SJCRH30 (cell line): Measurements from ENCODE around the gene TBC1D16. TPM values are rescaled to one million over a fixed set of nuclear protein-coding genes. Genes with fewer than 3 reads are reported as not detected.

Source experiments
- DNase-seq, 2 experiments: peaks; one replicate each; pipeline ENCODE4 v3.0.0-alpha.2; 2015 to 2020
- H3K27ac ChIP-seq: fragments of 250-450 bp; sonication (Bioruptor Pico); 2 replicates; pipeline ENCODE4 v1.5.1; 2020; ENCODE audit warnings: mild to moderate bottlenecking, moderate library complexity
- H3K27me3 ChIP-seq: fragments of 250-450 bp; sonication (Bioruptor Pico); 2 replicates; pipeline ENCODE4 v1.5.1; 2020; ENCODE audit warnings: mild to moderate bottlenecking, moderate library complexity
- H3K36me3 ChIP-seq: fragments of 250-450 bp; sonication (Bioruptor Pico); 2 replicates; pipeline ENCODE4 v1.5.1; 2020; ENCODE audit warnings: mild to moderate bottlenecking, moderate library complexity
- H3K4me1 ChIP-seq: fragments of 250-450 bp; sonication (Bioruptor Pico); 2 replicates; pipeline ENCODE4 v1.5.1; 2020; ENCODE audit warnings: mild to moderate bottlenecking, moderate library complexity
- H3K4me3 ChIP-seq: fragments of 250-450 bp; sonication (Bioruptor Pico); 2 replicates; pipeline ENCODE4 v1.5.1; 2020; ENCODE audit warnings: mild to moderate bottlenecking, moderate library complexity
- H3K9me3 ChIP-seq: fragments of 250-450 bp; sonication (Bioruptor Pico); replicated peaks from 2 replicates; pipeline ENCODE4 v1.5.1; 2020; ENCODE audit warnings: mild to moderate bottlenecking, moderate library complexity
- total RNA-seq: library from RNA; depleted of rRNA; stranded (reverse); fragments of >200 nt; shearing (Covaris generic); gene quantifications from 2 replicates; pipeline ENCODE4 v1.2.3, GENCODE V29; 2014

The TBC1D16 gene
- total RNA-seq, 1 experiment from 2014 or later: 61.6 TPM

DNA sequence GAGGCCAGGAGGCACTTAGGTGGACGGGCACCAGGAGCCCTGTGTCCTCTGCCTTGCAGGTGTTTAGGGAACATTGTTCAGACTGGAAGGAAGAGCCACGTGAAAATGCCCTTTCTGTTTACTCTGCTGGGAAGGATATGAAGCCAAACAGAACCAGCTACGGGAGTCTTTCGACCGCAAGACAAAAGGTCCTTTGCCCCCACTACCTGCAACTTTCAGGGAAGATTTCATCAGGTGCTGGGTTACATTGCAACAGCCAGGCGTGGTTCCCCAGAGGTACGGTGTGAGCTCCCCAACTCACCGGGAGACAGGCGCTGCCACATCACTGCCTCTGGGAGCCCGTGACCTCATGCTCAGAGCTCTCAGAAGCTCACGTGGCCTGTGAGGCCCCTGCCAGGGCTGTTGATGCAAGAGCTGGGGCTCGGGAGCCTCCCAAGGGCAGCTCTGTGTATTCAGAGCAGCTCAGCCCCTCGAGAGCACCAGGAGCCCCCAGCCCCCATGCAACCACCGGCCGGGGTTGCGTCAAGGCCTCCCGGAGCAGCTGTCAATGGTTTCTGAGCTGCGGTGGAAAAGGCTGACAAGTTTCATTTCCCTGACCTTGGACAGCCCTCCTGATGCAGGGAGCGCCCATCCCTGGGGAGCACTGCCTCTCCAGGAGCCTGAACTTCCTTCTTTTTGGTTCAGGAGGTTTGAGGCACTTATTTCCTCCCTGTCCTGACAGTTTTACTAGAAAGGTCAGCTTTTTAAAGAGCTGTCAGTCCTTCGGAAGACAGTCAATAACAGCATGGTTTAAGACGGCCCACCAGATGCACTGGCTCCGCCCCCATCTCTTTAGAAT, 42.1 kb downstream of the TBC1D16 start:
- DNase-seq: peak; percentile 91 to 92
- Histone ChIP-seq H3K27me3 (no peaks in the 10 kb centered on the region), H3K27ac (peak overlapping the region; percentile 10; the same call in 1 of the 2 replicates), H3K9me3 (no peaks in the 10 kb centered on the region), H3K4me3 (no peak overlapping the region), H3K4me1 (peaks cover 22% of the 10 kb centered on the region), H3K36me3 (no peaks in the 10 kb centered on the region)

GRCh38 chr17:79992649-79993389, 42.9 kb downstream of the TBC1D16 start:
- peak overlapping the region; percentile 58 for H3K4me3 ChIP-seq
- H3K9me3 ChIP-seq: no peaks in the 10 kb centered on the region
- H3K27ac ChIP-seq: peak overlapping the region; percentile 44; the same call in 1 of the 2 replicates
- DNase-seq: peak in 1 of 2 experiments; percentile 30
- H3K36me3 ChIP-seq: no peaks in the 10 kb centered on the region
- peaks cover 22% of the 10 kb centered on the region for H3K4me1 ChIP-seq
- no peaks in the 10 kb centered on the region for H3K27me3 ChIP-seq

DNA sequence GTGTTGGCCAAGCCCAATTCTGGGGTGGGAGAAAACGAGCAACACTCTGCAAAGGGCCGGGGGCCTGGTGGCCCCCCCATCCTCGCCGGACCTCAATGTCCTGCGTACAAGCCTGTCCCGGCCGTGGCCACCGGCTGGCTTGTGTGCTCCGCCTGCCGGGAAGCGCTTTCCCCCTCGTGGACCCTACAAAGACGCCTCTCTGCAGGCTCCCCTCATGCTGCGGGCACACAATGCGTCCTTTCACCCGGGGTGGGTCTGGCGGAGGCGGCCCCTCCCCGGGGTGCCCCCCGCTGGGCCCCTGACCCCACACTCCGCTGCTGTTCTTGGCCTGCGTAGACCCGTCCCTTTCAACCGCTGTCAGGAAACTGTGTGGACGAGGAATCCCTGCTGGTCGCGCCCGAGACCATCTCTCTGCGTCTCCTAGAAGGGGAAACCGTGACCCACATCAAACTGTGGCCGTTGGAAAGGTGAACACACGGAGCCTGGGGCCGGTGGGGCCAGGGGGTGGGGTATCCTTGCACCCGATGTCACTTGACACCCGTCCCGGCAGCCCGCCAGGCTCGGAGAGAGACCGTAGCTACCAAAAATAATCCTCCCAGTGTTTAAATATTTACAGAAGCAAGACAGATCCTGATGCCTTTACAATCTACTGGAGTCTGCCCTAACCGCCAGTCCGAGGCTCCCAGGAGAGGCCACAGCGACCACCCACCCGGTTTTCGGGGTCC, 43.6 kb downstream of the TBC1D16 start:
- H3K4me1 ChIP-seq: peaks cover 26% of the 10 kb centered on the region

GRCh38 chr17:79991140-79991923, 44.3 kb downstream of the TBC1D16 start:
- no peaks in the 10 kb centered on the region for H3K36me3 ChIP-seq
- no peaks in the 10 kb centered on the region for H3K27me3 ChIP-seq
- peak; percentile 92 to 94 for DNase-seq
- H3K4me1 ChIP-seq: peaks cover 32% of the 10 kb centered on the region
- no peaks in the 10 kb centered on the region for H3K9me3 ChIP-seq
- peak overlapping the region; percentile 58 for H3K4me3 ChIP-seq
- no peak overlapping the region; the same call in 1 of the 2 replicates for H3K27ac ChIP-seq

More for the DNA sequence above, 43.6 kb downstream of the TBC1D16 start:
- H3K4me3 ChIP-seq: peak overlapping the region; percentile 58
- no peaks in the 10 kb centered on the region for H3K9me3 ChIP-seq
- H3K36me3 ChIP-seq: no peaks in the 10 kb centered on the region
- H3K27me3 ChIP-seq: no peaks in the 10 kb centered on the region
- DNase-seq: peak; percentile 71 to 82
- H3K27ac ChIP-seq: peak overlapping the region; percentile 44

GRCh38 chr17:79990704-79991103, 45.0 kb downstream of the TBC1D16 start:
- no peak overlapping the region for H3K4me3 ChIP-seq
- no peak overlapping the region for H3K27ac ChIP-seq
- peaks cover 32% of the 10 kb centered on the region for H3K4me1 ChIP-seq
- DNase-seq: no peak
- no peaks in the 10 kb centered on the region for H3K36me3 ChIP-seq
- no peaks in the 10 kb centered on the region for H3K27me3 ChIP-seq
- no peaks in the 10 kb centered on the region for H3K9me3 ChIP-seq

- Histone ChIP-seq H3K27me3 (no peaks in the 10 kb centered on the region), H3K4me1 (peaks cover 32% of the 10 kb centered on the region), H3K4me3 (no peak overlapping the region), H3K9me3 (no peaks in the 10 kb centered on the region), H3K36me3 (no peaks in the 10 kb centered on the region), H3K27ac (no peak overlapping the region)
- no peak for DNase-seq
These were observed 45.5 kb downstream of the TBC1D16 start for GRCh38 chr17:79990051-79990592.

DNA sequence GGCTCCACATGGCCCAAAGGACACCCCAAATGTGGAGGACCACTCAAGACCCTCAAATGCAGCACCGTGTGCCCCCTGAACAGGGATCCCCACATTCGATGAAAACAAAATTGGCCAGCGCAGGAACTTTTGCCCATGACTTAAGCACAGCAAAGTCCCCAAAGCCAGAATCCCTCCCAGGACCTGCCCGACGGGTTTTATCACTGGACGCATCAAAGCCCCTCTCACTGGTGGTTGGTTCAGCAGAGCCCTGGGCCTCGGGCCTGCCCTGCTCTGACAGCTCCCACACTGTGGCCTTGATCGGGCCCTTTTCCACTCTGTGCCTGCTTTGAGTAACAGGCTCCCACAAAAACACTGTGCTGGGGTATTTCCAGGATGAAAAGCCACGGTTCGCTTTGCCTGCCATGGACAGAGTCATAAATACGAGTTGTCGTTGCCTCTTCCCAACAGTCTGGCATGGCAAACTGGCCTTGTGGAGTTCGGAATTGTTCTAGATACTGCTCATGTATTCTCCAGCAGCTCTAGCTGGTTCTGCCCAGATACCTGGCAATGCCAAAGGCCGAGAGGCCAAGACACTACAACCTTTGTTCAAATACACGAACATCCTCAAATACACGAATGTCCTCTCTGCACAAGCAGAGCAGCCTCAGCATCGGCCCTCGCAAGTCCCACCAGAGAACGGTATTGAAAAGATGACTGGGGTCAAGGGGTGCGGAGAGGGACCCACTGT, 46.4 kb downstream of the TBC1D16 start:
- H3K36me3 ChIP-seq: no peaks in the 10 kb centered on the region
- peaks cover 28% of the 10 kb centered on the region for H3K4me1 ChIP-seq
- H3K4me3 ChIP-seq: no peak overlapping the region
- no peak overlapping the region for H3K27ac ChIP-seq
- no peak for DNase-seq
- H3K9me3 ChIP-seq: no peaks in the 10 kb centered on the region
- no peaks in the 10 kb centered on the region for H3K27me3 ChIP-seq

- Histone ChIP-seq H3K4me1 (peaks cover 20% of the 10 kb centered on the region), H3K27me3 (no peaks in the 10 kb centered on the region), H3K27ac (no peak overlapping the region), H3K4me3 (no peak overlapping the region), H3K9me3 (no peaks in the 10 kb centered on the region), H3K36me3 (no peaks in the 10 kb centered on the region)
- DNase-seq: no peak
These were observed 47.3 kb downstream of the TBC1D16 start for GRCh38 chr17:79988185-79988971.

- H3K27ac ChIP-seq: no peak overlapping the region
- H3K9me3 ChIP-seq: no peaks in the 10 kb centered on the region
- no peak overlapping the region for H3K4me3 ChIP-seq
- peaks cover 15% of the 10 kb centered on the region for H3K4me1 ChIP-seq
- no peaks in the 10 kb centered on the region for H3K36me3 ChIP-seq
- DNase-seq: no peak
- no peaks in the 10 kb centered on the region for H3K27me3 ChIP-seq
These were observed 47.8 kb downstream of the TBC1D16 start for GRCh38 chr17:79987935-79988184.

DNA sequence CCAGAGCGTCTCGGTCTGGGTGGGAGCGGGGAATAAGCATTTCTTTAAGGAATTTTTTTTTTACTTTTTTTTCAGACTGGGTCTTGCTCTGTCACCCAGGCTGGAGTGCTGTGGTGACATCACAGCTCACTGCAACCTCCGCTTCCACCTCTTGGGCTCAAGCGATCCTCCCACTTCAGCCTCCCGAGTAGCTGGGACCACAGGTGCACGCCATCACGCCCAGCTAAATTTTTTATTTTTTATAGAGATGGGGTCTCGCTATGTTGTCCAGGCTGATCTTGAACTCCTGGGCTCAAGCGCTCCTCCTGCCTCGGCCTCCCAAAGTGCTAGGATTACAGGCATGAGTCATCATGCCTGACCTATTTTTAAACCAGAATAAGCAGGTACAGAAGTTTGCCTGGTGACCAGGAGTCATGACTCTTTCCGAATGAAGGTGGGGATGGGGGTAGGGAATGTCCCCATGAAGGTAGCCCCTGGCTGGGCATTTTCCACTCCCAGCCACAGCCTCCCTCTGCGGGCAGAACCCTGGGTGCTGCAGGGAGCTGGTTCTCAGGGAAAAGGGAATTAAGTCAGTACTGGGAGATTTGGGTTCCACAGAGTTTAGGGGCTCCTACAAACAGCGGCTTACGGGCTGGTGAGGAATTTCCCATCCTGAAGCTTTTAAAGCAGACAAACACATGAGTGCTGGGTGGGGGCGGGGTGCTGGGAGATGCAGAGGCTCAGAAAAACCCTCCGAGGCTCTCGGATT, 48.3 kb downstream of the TBC1D16 start:
- no peak for DNase-seq
- no peaks in the 10 kb centered on the region for H3K36me3 ChIP-seq
- H3K27me3 ChIP-seq: no peaks in the 10 kb centered on the region
- no peaks in the 10 kb centered on the region for H3K9me3 ChIP-seq
- no peak overlapping the region for H3K27ac ChIP-seq
- H3K4me1 ChIP-seq: peaks cover 10% of the 10 kb centered on the region
- no peak overlapping the region for H3K4me3 ChIP-seq

DNA sequence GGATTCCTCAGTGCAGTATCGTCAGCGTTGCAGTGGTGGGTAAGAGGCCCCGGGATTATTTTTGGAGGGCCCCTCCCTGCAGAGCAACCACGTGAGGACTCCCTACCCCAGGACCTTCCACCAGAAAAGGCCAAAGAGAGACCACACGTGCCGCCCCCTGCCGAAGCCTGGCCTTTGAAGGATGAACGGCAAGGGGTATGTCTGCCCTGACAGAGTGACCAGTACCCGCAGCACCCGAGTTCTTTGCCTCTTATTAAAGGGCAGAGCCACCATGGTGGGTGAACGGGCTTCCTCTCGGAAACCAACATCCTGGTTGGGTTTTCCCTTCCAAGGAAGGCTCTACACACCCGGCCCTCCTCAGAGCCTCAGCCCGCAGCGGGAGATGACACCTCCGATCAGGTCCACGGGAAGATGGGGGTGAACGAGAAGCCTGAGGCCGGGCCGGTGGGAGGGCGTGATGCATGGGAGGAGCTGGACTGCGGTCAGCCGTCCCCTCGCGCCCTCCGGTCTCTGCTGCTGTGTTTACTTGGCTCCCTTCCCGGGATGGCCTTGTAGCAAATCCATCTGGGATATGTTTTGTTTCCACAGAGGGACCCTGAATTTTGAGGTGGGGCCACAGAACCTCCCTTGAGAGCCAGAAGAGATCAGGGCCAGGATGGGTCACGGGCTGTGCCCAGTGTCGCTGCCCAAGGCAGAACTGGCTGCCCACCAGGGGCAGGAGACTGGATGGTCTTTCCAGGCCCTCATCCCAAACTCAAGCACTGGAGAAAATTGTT, 49.1 kb downstream of the TBC1D16 start:
- H3K9me3 ChIP-seq: no peaks in the 10 kb centered on the region
- no peak overlapping the region for H3K27ac ChIP-seq
- no peaks in the 10 kb centered on the region for H3K36me3 ChIP-seq
- H3K27me3 ChIP-seq: no peaks in the 10 kb centered on the region
- DNase-seq: peak; percentile 64 to 67
- H3K4me3 ChIP-seq: no peak overlapping the region
- H3K4me1 ChIP-seq: peaks cover 10% of the 10 kb centered on the region; the same call in 1 of the 2 replicates

- H3K9me3 ChIP-seq: no peaks in the 10 kb centered on the region
- H3K27me3 ChIP-seq: no peaks in the 10 kb centered on the region
- no peak overlapping the region for H3K4me3 ChIP-seq
- H3K4me1 ChIP-seq: peaks cover 10% of the 10 kb centered on the region; the same call in 1 of the 2 replicates
- no peak overlapping the region for H3K27ac ChIP-seq
- H3K36me3 ChIP-seq: no peaks in the 10 kb centered on the region
- DNase-seq: no peak
These were observed 49.7 kb downstream of the TBC1D16 start for GRCh38 chr17:79985943-79986391.
